GM21447 (cell line): Measurements from ENCODE around the gene PRTFDC1.
A peak's percentile ranks its signal among the peaks of the same experiment; 100 is the strongest.
"Not testable (repeated sequence)": the region's sequence is repeated elsewhere in the genome, so short reads cannot be mapped to it uniquely, and the experiment has no call there.

Experiments used
- ATAC-seq: cut with Tn5 transposase; IDR thresholded peaks from one replicate; pipeline ENCODE4 v1.9.1; 2021; ENCODE audit not compliant: unreplicated experiment

PRTFDC1 gene

DNA sequence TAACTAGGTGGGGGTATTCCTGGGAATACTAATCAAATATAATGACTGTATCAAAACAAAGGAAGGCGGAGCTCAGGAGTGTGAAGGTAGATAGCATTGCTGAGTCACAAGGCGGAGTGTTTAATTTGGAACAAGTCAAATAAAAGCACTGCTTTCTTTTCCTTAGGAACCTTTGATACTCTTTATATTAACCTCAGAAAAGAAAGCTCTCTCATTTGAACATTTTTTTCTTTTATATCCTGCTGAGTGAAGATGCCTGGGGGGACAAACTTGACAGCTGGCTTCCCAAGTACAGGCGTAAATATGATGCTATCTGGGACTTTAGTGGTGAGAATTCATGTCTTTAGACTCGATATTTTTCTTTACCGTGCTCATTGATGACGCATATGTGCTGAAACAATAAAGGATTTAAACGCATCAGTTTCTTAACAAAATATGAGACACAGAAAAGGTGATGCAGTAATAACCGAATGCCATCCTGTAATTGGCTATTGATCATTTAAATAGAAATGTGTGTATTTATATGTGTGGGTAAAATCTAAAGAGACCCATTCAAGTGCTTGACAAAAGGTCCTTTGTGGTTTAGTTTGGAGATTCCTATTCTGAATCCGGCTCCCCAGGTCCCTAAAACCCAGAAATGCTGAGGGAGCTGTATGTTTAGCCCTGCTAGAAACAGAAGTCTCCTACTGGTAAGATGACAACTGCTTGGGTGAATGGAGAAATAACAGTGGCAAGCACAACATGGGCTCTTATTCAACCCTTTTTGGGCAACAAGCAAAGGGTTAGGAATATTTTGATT is 102.7 kb downstream of the PRTFDC1 start:
- ATAC-seq = no peak

DNA sequence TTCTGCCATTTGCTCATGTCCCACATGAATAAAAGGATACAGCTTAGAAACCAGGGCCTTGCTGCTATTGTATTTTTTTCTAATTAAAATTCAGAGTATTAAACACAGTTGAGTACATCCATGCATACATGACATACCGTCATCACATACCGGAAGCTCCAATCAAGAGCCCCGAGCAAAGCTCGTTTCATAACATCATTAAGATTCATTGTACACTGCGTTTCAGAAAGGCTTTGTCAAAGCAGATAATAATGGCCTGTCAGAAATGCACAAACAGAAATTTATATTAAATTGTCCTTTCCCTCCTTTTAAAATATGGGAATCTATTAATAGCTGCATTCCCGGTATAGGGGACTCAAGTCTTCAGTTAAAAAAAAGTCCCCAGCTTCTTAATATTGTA is 103.4 kb downstream of the PRTFDC1 start:
- no peak for ATAC-seq

DNA sequence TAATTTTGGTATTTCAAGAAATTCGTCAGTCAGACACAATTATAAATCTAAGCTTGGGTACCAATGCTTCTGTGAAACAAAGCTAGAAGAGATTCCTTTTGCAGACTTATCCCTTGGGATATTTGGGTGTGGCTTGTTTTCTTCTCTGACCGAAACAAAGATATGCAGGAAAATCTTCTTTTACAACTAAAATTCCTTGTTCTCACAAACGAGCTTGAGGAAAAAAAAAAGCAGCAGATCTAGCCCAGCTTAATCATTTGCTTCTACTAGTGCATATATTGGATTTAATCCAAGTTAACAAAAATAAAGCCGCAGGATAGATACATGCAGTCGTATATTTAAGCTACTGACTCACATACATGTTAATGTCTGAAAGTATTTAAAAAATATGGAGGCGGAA is 104.2 kb downstream of the PRTFDC1 start:
- ATAC-seq = no peak

DNA sequence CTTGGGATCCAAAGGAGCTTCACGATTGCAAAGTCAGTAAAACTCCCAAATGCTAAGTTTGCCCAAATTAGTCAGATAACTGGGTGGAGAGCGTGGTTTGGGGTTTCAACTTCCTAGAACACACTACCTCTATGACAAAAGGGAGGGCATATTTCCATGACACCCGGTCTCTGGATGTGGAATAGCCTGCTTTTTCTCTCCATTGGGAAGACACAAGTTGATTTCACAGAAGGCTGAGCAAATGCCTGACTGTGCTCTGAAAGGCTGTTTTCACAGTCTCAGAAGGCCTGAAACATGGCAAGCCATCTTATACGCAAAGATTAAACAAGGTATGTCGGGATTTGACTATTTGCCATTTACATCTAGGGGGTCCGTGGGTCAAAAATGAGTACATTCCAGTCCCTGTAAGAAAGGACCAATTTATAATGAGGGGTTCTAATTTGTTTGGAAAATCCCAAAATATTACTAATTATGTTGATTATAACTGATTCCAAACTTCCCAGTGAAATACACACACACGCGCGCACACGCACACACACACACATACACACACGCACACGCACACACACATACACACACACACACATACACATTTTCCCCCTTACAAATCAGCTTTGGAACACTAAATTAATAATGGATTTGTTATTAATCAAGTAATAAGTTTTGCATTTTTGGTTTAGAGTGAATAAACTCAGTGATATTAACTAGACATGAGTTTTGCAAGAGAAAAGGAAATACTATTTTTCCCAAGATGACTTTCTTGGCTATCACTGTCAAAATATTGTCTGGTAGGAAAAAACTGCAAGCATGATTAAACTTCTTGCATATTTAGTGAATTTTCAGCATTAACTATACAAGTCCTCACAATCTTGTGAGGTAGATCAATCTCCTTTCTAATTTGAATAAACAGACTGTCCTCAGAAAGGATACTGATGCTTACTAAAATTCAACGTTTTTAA is 105.0 kb downstream of the PRTFDC1 start:
- ATAC-seq = no peak

DNA sequence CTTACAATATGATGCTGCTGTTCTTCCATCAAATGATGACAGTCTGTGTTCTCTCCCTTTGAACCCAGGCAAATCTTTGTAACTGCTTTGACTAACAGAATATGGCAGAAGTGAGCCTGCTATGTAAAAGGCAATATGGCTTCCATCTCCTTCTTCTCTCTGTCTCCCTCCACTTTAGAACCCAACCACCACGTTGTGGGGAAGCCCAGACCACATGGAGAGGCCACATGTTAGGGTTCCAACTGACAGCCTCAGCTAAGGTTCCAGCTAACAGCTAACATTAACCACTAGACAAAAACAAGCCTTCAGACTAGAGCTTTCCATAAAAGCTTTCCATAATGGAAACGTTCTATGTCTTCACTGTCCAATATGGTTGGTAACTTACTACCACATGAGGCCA is 107.7 kb downstream of the PRTFDC1 start:
- no peak for ATAC-seq

DNA sequence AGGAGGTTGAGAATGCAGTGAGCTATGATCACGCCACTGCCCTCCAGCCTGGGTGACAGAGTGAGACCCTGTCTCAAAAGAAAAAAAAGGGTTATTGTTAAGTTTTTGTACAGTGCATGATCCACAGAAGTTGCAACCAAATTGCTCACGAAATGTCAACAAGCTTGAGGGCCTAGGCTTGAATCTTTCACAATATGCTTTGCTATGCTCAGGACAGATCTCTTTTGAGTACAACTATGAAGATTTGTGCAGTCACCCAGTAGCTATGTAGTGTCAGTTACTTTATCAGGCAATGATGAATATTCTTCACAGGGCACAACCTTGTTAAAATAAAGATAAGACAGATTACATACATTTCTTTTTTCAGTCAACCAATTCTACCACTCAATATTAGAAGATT is 109.2 kb downstream of the PRTFDC1 start:
- ATAC-seq = no peak

DNA sequence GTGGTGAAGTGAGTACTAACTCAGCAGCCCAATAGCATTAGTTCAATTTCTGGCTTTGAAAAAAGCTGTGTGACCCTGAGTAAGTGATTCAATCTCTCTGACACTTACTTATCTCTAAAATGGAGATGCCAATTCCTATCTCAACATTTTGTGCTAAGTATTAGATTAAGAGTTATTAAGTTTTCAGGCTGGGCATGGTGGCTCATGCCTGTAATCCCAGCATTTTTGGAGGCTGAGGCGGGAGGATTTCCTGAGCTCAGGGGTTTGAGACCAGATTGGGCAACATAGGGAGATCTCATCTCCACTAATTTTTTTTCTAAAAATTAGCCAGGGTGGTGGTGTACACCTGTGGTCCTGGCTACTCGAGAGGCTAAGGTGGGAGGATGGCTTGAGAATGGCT is 109.5 kb downstream of the PRTFDC1 start:
- no peak for ATAC-seq

DNA sequence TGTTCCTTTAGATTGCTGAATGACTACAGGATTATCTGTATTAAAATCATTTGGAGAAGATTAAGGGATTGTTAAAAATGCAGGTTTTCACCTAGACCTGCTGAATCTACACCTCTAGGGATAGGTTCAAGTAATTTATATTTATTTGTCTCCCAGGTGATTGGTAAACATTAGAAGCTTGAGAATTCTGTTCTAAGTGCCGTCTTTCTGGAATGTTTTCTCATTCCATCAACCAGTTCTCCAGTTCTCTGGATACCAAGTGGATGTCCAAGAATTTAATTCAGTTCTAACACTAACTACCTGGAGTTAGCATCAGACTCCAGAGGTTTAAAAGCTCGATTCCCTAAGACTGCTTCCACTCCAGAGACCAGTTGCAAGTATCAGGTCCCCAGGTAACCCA is 110.9 kb downstream of the PRTFDC1 start:
- ATAC-seq = no peak

DNA sequence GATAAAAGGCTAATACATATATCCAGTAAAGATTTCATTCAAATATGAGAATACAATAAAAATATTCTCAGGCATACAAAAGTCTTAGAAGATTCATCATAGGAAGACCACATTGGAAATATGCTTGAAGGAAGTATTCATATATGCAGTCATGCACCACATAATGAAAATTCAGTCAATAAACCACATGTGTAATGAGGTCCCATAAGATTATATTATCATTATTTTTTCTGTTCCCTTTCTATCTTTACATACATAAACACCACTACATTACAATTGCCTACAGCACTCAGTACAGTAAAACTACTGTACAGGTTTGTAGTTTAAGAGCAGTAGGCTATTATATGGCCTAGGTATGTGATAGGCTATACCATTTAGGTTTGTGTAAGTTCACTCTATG is 111.6 kb downstream of the PRTFDC1 start:
- ATAC-seq = no peak

DNA sequence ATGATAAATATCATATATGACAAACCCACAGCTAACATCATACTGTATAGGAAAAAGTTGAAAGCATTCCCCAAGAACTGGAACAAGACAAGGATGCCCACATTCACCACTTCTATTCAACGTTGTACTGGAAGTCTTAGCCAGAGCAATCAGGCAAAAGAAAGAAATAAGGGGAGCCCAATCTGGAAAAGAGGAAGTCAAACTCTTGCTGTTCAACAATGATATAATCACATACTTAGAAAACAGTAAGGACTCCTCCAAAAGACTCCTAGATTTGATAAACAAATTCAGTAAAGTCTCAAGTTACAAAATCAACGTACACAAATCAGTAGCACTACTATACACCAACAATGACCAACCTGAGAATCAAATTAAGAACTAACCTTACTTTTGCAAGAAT is 114.6 kb downstream of the PRTFDC1 start:
- ATAC-seq = not testable (repeated sequence)

DNA sequence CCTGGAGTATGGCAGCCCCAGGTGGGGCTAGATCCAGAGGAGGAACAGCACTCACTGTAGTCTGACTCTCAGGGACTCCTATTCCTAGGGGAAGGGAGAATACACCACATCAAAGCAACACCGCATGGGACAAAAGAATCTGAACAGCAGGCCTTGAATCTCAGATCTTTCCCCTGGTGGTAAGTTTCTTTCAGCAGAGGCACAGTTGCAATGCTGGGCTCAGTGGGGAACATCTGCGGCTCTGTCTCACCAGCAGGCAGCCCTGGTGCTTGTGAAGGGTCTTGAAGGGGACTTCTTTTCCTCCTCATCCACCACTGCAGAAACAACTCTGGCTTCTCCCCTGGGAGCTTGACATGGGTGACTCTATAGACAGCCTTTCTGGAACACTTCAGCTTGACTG is 117.5 kb downstream of the PRTFDC1 start:
- ATAC-seq = no peak

DNA sequence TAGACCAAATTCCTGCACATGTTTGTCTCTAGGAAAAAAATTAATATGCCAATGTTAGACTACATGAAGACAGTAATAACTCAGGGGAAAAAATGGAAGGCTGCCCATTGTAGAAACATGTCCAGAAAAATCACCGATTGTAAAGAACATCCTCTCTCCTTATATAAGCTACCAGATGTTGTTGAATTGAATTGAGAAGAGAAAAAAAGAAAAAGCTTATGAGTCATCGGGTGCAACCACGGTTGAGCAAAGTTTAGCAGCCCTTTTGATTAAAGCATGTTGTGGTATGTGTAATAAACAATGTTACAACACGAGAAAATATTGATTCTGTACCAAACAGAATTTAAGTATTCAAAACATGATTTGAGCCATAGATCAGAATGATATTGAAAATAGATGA is 126.4 kb downstream of the PRTFDC1 start:
- no peak for ATAC-seq

DNA sequence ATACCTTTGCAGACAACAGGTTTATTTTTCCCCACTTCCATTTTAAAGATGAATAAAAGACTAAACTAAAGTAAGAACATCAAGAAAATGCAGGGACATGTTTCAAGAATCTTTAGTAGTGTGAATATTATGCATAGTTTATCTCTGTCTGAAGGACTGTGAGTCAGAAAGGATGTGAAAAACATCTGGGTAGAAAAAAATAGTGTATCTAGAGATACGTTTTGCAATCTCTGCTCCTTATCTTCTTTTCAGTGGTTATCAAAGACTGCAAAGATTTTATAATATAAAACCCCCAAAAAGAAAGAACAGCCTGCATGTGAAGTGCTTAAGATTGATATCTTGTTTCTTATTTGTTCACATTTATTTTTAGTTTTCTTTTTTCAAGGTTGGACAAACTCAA is 126.9 kb downstream of the PRTFDC1 start:
- ATAC-seq = no peak

DNA sequence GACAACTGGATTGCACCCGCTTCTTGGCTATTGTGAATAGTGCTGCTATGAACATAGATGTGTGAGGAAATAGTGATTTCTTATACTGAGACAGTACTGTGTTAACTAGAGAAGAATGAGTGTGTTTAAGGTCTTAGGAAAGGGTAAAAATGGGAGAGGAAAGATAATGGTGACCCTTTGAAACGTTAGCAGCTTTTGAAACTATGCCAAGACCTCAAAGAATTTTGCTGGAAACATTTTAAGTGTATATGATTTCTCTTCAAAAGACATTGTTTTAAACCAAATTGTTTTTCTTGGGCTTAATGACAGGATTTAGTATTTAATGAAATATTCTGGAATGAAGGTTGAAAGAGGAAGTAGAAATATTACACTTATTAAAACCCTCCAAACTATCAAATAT is 127.9 kb downstream of the PRTFDC1 start:
- no peak for ATAC-seq

- ATAC-seq = no peak
Measured at GRCh38 chr10:24824124-24824523, 128.3 kb downstream of the PRTFDC1 start.

GRCh38 chr10:24822590-24822989 is 129.8 kb downstream of the PRTFDC1 start:
- ATAC-seq = peak; percentile 58

GRCh38 chr10:24821986-24822385 is 130.4 kb downstream of the PRTFDC1 start:
- ATAC-seq = no peak

GRCh38 chr10:24816868-24817396 is 135.5 kb downstream of the PRTFDC1 start:
- no peak for ATAC-seq

DNA sequence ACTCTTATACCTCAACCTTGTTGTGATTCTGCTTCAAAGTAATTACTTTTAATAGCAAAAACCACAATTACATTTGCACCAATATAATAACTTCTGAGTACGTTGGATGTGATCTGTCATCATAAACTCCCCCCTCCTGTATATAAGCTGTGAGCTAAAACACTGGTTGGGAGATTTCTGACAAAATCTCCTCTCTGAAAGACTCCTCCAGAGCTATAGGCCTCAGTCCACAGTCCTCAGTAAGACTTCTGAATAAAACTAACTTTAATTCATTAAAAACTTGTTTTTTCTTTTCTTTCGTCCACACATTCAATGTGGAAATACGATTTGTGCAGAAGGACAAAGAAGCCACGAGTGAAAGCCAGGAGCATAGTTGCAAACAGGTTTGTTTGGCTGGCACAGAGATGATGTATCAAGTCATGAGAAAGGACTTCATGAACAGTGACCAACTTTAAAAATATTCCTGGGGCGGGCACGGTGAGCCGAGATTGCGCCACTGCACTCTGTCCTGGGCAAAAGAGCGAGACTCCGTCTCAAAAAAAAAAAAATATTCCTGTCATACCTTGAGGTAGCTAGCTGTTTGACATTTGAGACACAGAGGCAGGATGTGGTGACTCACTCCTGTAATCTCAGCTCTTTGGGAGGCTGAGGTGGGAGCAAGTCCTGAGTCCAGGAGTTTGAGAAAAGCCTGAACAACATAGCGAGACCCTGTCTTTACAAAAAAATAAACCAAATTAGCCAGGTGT is 137.7 kb downstream of the PRTFDC1 start:
- no peak for ATAC-seq

DNA sequence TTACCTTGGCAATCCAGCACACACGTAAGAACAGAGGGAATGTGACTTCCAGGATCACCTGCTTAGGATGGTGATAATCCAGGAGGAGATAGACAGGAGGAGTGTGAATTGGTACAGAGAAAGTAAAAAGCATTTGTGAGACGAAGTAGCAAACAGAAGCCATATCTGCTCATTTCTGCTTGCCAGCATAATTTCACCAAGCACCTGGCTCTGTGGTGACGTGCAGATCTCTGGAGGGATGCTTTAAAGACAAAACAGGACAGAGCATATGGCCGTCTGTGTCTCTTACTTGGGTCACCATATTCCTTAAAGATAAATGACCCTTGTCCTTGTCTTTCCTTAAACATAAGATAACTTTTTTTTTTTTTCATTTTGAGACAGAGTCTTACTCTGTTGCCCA is 138.6 kb downstream of the PRTFDC1 start:
- no peak for ATAC-seq

DNA sequence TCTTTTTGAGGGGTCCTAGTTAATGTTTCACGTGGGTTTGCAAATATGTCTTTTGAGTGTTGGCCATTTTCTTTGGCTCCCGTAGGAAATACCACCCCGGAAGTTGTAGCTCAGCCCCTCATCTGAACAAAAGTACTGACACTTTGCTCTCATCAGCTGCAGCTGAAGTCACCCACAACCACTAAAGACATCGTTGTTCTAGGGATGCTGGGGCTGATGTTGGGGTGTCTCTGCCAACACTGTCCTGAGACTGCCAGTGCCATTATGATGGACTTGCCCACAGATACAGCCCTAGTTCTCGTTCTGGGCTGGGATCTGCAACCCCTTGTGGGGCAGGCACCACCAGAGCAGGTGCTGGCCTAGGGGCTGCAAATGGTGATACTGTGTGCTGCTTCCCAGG is 146.1 kb downstream of the PRTFDC1 start:
- ATAC-seq = no peak
